HEK293 (cell line): ENCODE results near the gene ZNF181.

ENCODE experiments used
- CTCF ChIA-PET: fragments of 350-600 bp; formaldehyde crosslinking; extraction: SDS; loops from one replicate; lab custom pipeline; 2021; ENCODE audit warnings: antibody characterized with exemption; lab: Yijun Ruan, JAX
- POLR2A ChIA-PET: fragments of 300-600 bp; formaldehyde crosslinking; extraction: SDS; loops from one replicate; lab custom pipeline; 2020; ENCODE audit warnings: antibody characterized with exemption, inconsistent platforms; lab: Yijun Ruan, JAX
- H3K27ac ChIP-seq: fragments of 200-500 bp; sonication (Bioruptor generic); 2 replicates; pipeline ENCODE4 v1.5.1; 2014; ENCODE audit warnings: low read depth, low read length, control low read depth, inconsistent platforms; ENCODE audit errors: extremely low read depth
- H3K36me3 ChIP-seq, 2 experiments: fragments of 200-500 bp in 1 of 2; sonication (Bioruptor generic) in 1 of 2; 1 replicate in 1 of 2; 2 replicates in 1 of 2; pipeline ENCODE4 v1.5.1; 2014 to 2017; ENCODE audit warnings: inconsistent platforms in 2 of 2, low read length in 2 of 2; ENCODE audit not compliant: control insufficient read depth in 2 of 2, insufficient read depth in 1 of 2
- H3K4me1 ChIP-seq: fragments of 200-500 bp; sonication (Bioruptor generic); 2 replicates; pipeline ENCODE4 v1.5.1; 2014; ENCODE audit warnings: mild to moderate bottlenecking, low read length, inconsistent platforms; ENCODE audit not compliant: control insufficient read depth, insufficient read depth
- H3K4me3 ChIP-seq: 2 replicates; pipeline ENCODE4 v1.5.1; 2011; ENCODE audit warnings: low read depth, mild to moderate bottlenecking, control low read depth, low read length, moderate library complexity
- H3K9me3 ChIP-seq: fragments of 200-500 bp; sonication (Bioruptor generic); 2 replicates; pipeline ENCODE4 v1.5.1; 2014; ENCODE audit warnings: low read depth, low read length, inconsistent platforms; ENCODE audit not compliant: control insufficient read depth, insufficient read depth
- FEZF1 ChIP-seq: fragments of 450-650 bp; formaldehyde crosslinking; IDR thresholded peaks from 2 replicates; pipeline ENCODE4 v1.5.1; 2016; ENCODE audit warnings: missing biosample characterization, missing genetic modification characterization
- INSM2 ChIP-seq: fragments of 450-650 bp; formaldehyde crosslinking; IDR thresholded peaks from 2 replicates; pipeline ENCODE4 v1.5.1; 2016; ENCODE audit warnings: missing biosample characterization, missing genetic modification characterization
- KLF8 ChIP-seq: fragments of 450-650 bp; formaldehyde crosslinking; IDR thresholded peaks from 2 replicates; pipeline ENCODE4 v1.5.1; 2016; ENCODE audit warnings: missing biosample characterization, missing genetic modification characterization
- REST ChIP-seq: fragments of 450-650 bp; formaldehyde crosslinking; IDR thresholded peaks from 2 replicates; pipeline ENCODE4 v1.5.1; 2016; ENCODE audit warnings: missing biosample characterization, missing genetic modification characterization
- TSHZ1 ChIP-seq: fragments of 450-650 bp; formaldehyde crosslinking; IDR thresholded peaks from 2 replicates; pipeline ENCODE4 v1.5.1; 2016; ENCODE audit warnings: missing biosample characterization, missing genetic modification characterization, borderline replicate concordance
- ZEB2 ChIP-seq: fragments of 450-650 bp; formaldehyde crosslinking; IDR thresholded peaks from 2 replicates; pipeline ENCODE4 v1.5.1; 2016; ENCODE audit warnings: missing biosample characterization, missing genetic modification characterization
- ZNF112 ChIP-seq: fragments of 450-650 bp; formaldehyde crosslinking; IDR thresholded peaks from 2 replicates; pipeline ENCODE4 v1.5.0; 2017; ENCODE audit warnings: missing biosample characterization, missing genetic modification characterization
- ZNF16 ChIP-seq: fragments of 450-650 bp; formaldehyde crosslinking; IDR thresholded peaks from 2 replicates; pipeline ENCODE4 v1.5.1; 2016; ENCODE audit warnings: low read depth, missing biosample characterization, missing genetic modification characterization
- ZNF292 ChIP-seq: fragments of 450-650 bp; formaldehyde crosslinking; IDR thresholded peaks from 2 replicates; pipeline ENCODE4 v1.5.1; 2016; ENCODE audit warnings: low read depth, missing biosample characterization, missing genetic modification characterization, borderline replicate concordance
- ZNF335 ChIP-seq: fragments of 450-650 bp; formaldehyde crosslinking; conservative IDR thresholded peaks from 2 replicates; pipeline ENCODE4 v1.5.1; 2016; ENCODE audit warnings: missing biosample characterization, missing genetic modification characterization
- ZNF354C ChIP-seq: fragments of 450-650 bp; formaldehyde crosslinking; IDR thresholded peaks from 2 replicates; pipeline ENCODE4 v1.5.1; 2016; ENCODE audit warnings: missing biosample characterization, missing genetic modification characterization, low read depth, borderline replicate concordance
- ZNF518A ChIP-seq: fragments of 450-650 bp; formaldehyde crosslinking; conservative IDR thresholded peaks from 2 replicates; pipeline ENCODE4 v1.5.1; 2016; ENCODE audit warnings: low read depth, missing biosample characterization, missing genetic modification characterization
- ZNF544 ChIP-seq: fragments of 450-650 bp; formaldehyde crosslinking; IDR thresholded peaks from 2 replicates; pipeline ENCODE4 v1.5.0; 2017; ENCODE audit warnings: missing biosample characterization, missing genetic modification characterization
- ZNF560 ChIP-seq: fragments of 450-650 bp; formaldehyde crosslinking; IDR thresholded peaks from 2 replicates; pipeline ENCODE4 v1.5.1; 2017; ENCODE audit warnings: missing biosample characterization, missing genetic modification characterization, borderline replicate concordance
- ZNF571 ChIP-seq: fragments of 450-650 bp; formaldehyde crosslinking; IDR thresholded peaks from 2 replicates; pipeline ENCODE4 v1.5.0; 2017; ENCODE audit warnings: missing biosample characterization, missing genetic modification characterization
- ZNF621 ChIP-seq: fragments of 450-650 bp; formaldehyde crosslinking; IDR thresholded peaks from 2 replicates; pipeline ENCODE4 v1.5.1; 2017; ENCODE audit warnings: missing biosample characterization, missing genetic modification characterization
- ZNF701 ChIP-seq: fragments of 450-650 bp; formaldehyde crosslinking; IDR thresholded peaks from 2 replicates; pipeline ENCODE4 v1.5.1; 2016; ENCODE audit warnings: missing biosample characterization, missing genetic modification characterization
- ZNF776 ChIP-seq: fragments of 450-650 bp; formaldehyde crosslinking; IDR thresholded peaks from 2 replicates; pipeline ENCODE4 v1.5.0; 2017; ENCODE audit warnings: missing biosample characterization, missing genetic modification characterization, borderline replicate concordance

The ZNF181 gene

GRCh38 chr19:34774857-34775256 is 40.8 kb downstream of the ZNF181 start:
- POLR2A ChIA-PET: no interaction called here
- no peak overlapping the region for H3K27ac ChIP-seq
- TF ChIP-seq ZNF776 (tag by site-specific recombination): 0 out of 2 replicates have a peak, but pooled peaks have one; percentile 72
- no peak for TF ChIP-seq ZNF621 (tag by site-specific recombination)
- peaks cover 5% of the 10 kb centered on the region; the same call in 1 of the 2 replicates for H3K4me1 ChIP-seq
- no peak overlapping the region for H3K4me3 ChIP-seq
- CTCF ChIA-PET: interaction anchor here (0.6 to 1.2 kb wide), 3 partner anchors 16 to 180 kb away, joined by 3 to 4 read pairs (median 3); no protein-coding TSS in a partner anchor
- peaks cover 19% of the 10 kb centered on the region for H3K9me3 ChIP-seq
- H3K36me3 ChIP-seq: peaks cover 11 to 13% of the 10 kb centered on the region in 2 experiments

GRCh38 chr19:34778342-34778741 is 44.3 kb downstream of the ZNF181 start:
- Histone ChIP-seq H3K9me3 (peaks cover 11% of the 10 kb centered on the region), H3K4me1 (no peaks in the 10 kb centered on the region), H3K36me3 (no peaks in the 10 kb centered on the region; a peak in 1 of 3 replicates), H3K27ac (no peak overlapping the region), H3K4me3 (no peak overlapping the region)
- POLR2A ChIA-PET: no interaction called here
- CTCF ChIA-PET: no interaction called here
- TF ChIP-seq ZNF571 (tag by site-specific recombination) (no peak), ZNF112 (tag by site-specific recombination) (peak; percentile 94)

GRCh38 chr19:34779652-34780051 is 45.6 kb downstream of the ZNF181 start:
- no peaks in the 10 kb centered on the region for H3K4me1 ChIP-seq
- H3K36me3 ChIP-seq: no peaks in the 10 kb centered on the region; a peak in 1 of 3 replicates
- H3K4me3 ChIP-seq: no peak overlapping the region
- H3K9me3 ChIP-seq: peaks cover 14% of the 10 kb centered on the region
- CTCF ChIA-PET: no interaction called here
- H3K27ac ChIP-seq: no peak overlapping the region
- POLR2A ChIA-PET: no interaction called here
- TF ChIP-seq ZNF335 (tag by site-specific recombination) (no peak), INSM2 (tag by site-specific recombination) (no peak), ZNF16 (tag by site-specific recombination) (no peak), ZNF518A (no peak), REST (no peak), ZNF354C (tag by site-specific recombination) (no peak), ZNF701 (tag by site-specific recombination) (no peak), ZNF544 (tag by site-specific recombination) (no peak), ZEB2 (tag by site-specific recombination) (no peak), KLF8 (no peak), FEZF1 (tag by site-specific recombination) (no peak), TSHZ1 (tag by site-specific recombination) (no peak), ZNF292 (tag by site-specific recombination) (no peak), ZNF560 (tag by site-specific recombination) (no peak)
